Testis (tissue), 3 donors: Measurements from ENCODE around the gene ARRDC3. TPM values are rescaled to one million over a fixed set of nuclear protein-coding genes. Genes with fewer than 3 reads are reported as not detected.

Experiments used
- DNase-seq: peaks from one replicate; pipeline ENCODE4 v3.0.0-alpha.2; 2019
- H3K27ac ChIP-seq, 2 donors: fragments of 200-600 bp; sonication (generic); one replicate each; pipeline ENCODE4 v1.5.1; 2019
- H3K27me3 ChIP-seq: fragments of 200-600 bp; sonication (generic); one replicate; pipeline ENCODE4 v1.5.1; 2019
- H3K36me3 ChIP-seq: fragments of 200-600 bp; sonication (generic); one replicate; pipeline ENCODE4 v1.5.1; 2017; ENCODE audit warnings: low read depth; ENCODE audit errors: missing control alignments
- H3K4me1 ChIP-seq: fragments of 200-600 bp; sonication (generic); one replicate; pipeline ENCODE4 v1.5.1; 2019
- H3K4me3 ChIP-seq, 2 donors: fragments of 200-600 bp; sonication (generic); one replicate each; pipeline ENCODE4 v1.5.1; 2017 to 2019
- H3K9me3 ChIP-seq: fragments of 200-600 bp; sonication (generic); one replicate; pipeline ENCODE4 v1.5.1; 2017
- CTCF ChIP-seq, 3 experiments: fragments of 450-650 bp in 2 of 3; fragments of 200-600 bp in 1 of 3; sonication (generic) in 1 of 3; IDR thresholded peaks; one replicate each; pipeline ENCODE4 v1.5.1; 2016 to 2019; ENCODE audit warnings: antibody characterized with exemption in 3 of 3, mild to moderate bottlenecking in 2 of 3, moderate library complexity in 1 of 3
- POLR2A ChIP-seq: fragments of 450-650 bp; IDR thresholded peaks from one replicate; pipeline ENCODE4 v1.6.1; 2017; ENCODE audit warnings: antibody characterized with exemption, mild to moderate bottlenecking, moderate library complexity
- WGBS, 2 donors: methylation state at CpG; one replicate each; pipeline ENCODE4 v1.1.5; 2018; 5-methylcytosine and 5-hydroxymethylcytosine counted together
- intact Hi-C: fragments of 100-400 bp; cut with DNase I; formaldehyde crosslinking; loops from one replicate; pipeline ENCODE4 v1.15.1; 2023; ENCODE audit warnings: low total_unique reads
- polyA plus RNA-seq: library from polyadenylated mRNA; stranded (reverse); fragments of 350-450 nt; fragmentation: Illumina TruSeq; extraction: RNeasy Lipid Tissue Mini Kit (QIAGEN cat#74804); gene quantifications from one replicate; pipeline ENCODE4 v1.2.3, GENCODE V29; 2014; ENCODE audit warnings: low read depth, low replicate concordance; ENCODE audit not compliant: insufficient read depth
- total RNA-seq, 2 donors: library from RNA; depleted of rRNA; stranded (reverse); fragments of >200 nt; gene quantifications; one replicate each; pipeline ENCODE4 v1.2.3, GENCODE V29; 2016

Gene ARRDC3
- total and polyA plus RNA-seq, 3 donors from 2014 or later, result 30.5 to 53.4 (median 47.6) TPM

- H3K4me1 ChIP-seq, result peaks cover 12% of the 10 kb centered on the region
- intact Hi-C loops, result loop anchor here (2.0 kb wide), 1 partner anchor 279 kb away; no protein-coding TSS in a partner anchor
- H3K27me3 ChIP-seq, result no peaks in the 10 kb centered on the region
- WGBS, 2 donors, result 0% methylated on average over 10 of the region's 10 CpGs
- peak; percentile 92 for DNase-seq
- TF ChIP-seq POLR2A, result no peak
- no peak for TF ChIP-seq CTCF (IDR thresholded peaks at IDR 0.05)
- H3K36me3 ChIP-seq, result no peaks in the 10 kb centered on the region
- peak overlapping the region; percentile 99 to 100 for H3K27ac ChIP-seq
- peak overlapping the region; percentile 75 to 90 for H3K4me3 ChIP-seq
- H3K9me3 ChIP-seq, result no peaks in the 10 kb centered on the region
These were observed 1.2 kb downstream of the ARRDC3 start for GRCh38 chr5:91381774-91382359.

- WGBS, 2 donors, result 0 to 1% methylated on average over 6 of the region's 6 CpGs
- Histone ChIP-seq H3K36me3 (no peaks in the 10 kb centered on the region), H3K27ac (peak overlapping the region; percentile 99 to 100), H3K4me3 (peak overlapping the region; percentile 75 to 90), H3K9me3 (no peaks in the 10 kb centered on the region), H3K4me1 (peaks cover 12% of the 10 kb centered on the region), H3K27me3 (no peaks in the 10 kb centered on the region)
- DNase-seq, result no peak
- intact Hi-C loops, result no loop called here
- no peak for TF ChIP-seq POLR2A
These were observed 1.8 kb downstream of the ARRDC3 start for GRCh38 chr5:91381239-91381773.

- no peaks in the 10 kb centered on the region for H3K36me3 ChIP-seq
- WGBS, 2 donors, result 0% methylated on average over 12 to 39 of the region's 42 CpGs
- TF ChIP-seq CTCF (IDR thresholded peaks at IDR 0.05) (no peak), POLR2A (peak; percentile 72)
- H3K27ac ChIP-seq, result peak overlapping the region; percentile 99 to 100
- intact Hi-C loops, result no loop called here
- peaks cover 12% of the 10 kb centered on the region for H3K4me1 ChIP-seq
- H3K9me3 ChIP-seq, result no peaks in the 10 kb centered on the region
- H3K27me3 ChIP-seq, result no peaks in the 10 kb centered on the region
- peak; percentile 100 for DNase-seq
- peak overlapping the region; percentile 75 to 90 for H3K4me3 ChIP-seq
These were observed 2.5 kb downstream of the ARRDC3 start for GRCh38 chr5:91380491-91381238.

- no peaks in the 10 kb centered on the region for H3K27me3 ChIP-seq
- H3K9me3 ChIP-seq, result no peaks in the 10 kb centered on the region
- DNase-seq, result peak; percentile 96
- 0 to 1% methylated on average over 30 to 65 of the region's 65 CpGs for WGBS, 2 donors
- H3K4me1 ChIP-seq, result peaks cover 12% of the 10 kb centered on the region
- intact Hi-C loops, result no loop called here
- H3K27ac ChIP-seq, result peak overlapping the region; percentile 99 to 100
- H3K36me3 ChIP-seq, result no peaks in the 10 kb centered on the region
- no peak for TF ChIP-seq CTCF (IDR thresholded peaks at IDR 0.05)
- no peak for TF ChIP-seq POLR2A
- H3K4me3 ChIP-seq, result peak overlapping the region; percentile 75 to 90
These were observed 3.1 kb downstream of the ARRDC3 start for GRCh38 chr5:91379914-91380490.
